ENCODE measurements around the gene SNAP29. TPM values are rescaled to one million over a fixed set of nuclear protein-coding genes. Genes with fewer than 3 reads are reported as not detected.

Gene SNAP29
- total RNA-seq, 1 experiment from 2014 or later: 17.9 TPM

DNA sequence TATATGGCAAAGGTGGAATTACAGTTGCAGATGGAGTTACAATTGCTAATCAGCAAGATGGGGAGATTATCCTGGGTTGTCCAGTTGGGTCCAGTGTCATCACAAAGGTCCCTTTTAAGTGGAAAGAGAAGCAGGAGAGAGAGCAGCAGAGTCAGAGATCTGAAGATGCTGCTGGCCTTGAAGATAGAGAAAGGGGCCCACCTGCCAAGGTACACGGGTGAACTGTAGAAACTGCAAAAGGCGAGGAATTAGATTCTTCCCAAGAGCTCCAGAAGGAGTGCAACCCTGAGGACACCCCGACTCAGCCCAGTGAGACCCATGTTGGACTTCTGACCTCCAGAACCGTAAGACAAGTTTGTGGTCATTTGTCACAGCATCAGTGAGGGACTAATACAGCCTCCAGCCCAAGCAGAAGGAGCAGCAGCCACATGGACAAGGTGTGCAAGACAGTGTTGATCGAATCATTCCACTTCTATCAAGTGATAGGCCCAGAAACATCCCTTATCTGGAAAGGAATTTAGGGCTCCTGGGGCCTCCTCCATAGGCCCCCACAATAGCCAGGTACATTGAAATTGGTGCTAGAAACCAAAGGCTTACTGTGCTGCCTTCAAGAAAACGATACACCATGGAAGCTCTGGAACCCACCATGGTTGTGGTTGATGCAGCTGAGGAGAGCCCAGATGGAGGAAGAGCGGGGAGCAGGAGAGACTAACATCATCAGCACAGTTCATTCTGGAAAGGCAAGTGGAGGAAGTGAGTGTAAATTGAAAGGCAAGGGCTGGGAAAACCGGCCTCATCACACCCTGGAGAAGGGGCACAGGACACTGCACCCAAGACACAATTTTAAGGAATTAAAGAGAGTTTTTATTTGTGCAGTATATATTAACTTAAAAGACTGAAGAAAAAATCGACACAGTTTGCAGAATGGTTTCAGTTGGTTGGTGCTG is 23.3 kb downstream of the SNAP29 start:
- 100% methylated on average over 1 of the region's 9 CpGs for WGBS (ENCODE audit: extremely low coverage, insufficient read length, low lambda C conversion rate)
- peaks cover 8% of the 10 kb centered on the region in 2 experiments for H3K4me1 Mint-ChIP-seq
- no peaks in the 10 kb centered on the region for H3K23me2 ChIP-seq (ENCODE audit: insufficient read length, low read depth, low read length, poor library complexity, severe bottlenecking)

More for the DNA sequence above, 23.3 kb downstream of the SNAP29 start:
- Histone ChIP-seq H2AK5ac (ENCODE audit: insufficient read length, low read length) (no peak overlapping the region), H2BK5ac (ENCODE audit: insufficient read length, low read length) (no peak overlapping the region), H4K5ac (ENCODE audit: insufficient read length, low read depth, low read length) (no peak overlapping the region), H3K4me1 (ENCODE audit: insufficient read depth, low read length) (no peaks in the 10 kb centered on the region), H2AFZ (ENCODE audit: low read length) (no peak overlapping the region), H4K8ac (replicated peaks; ENCODE audit: insufficient read length, low read depth, low read length) (no peak overlapping the region), H2BK12ac (ENCODE audit: insufficient read length, low read depth, low read length) (no peak overlapping the region), H3K18ac (ENCODE audit: insufficient read length, low read depth, low read length) (no peak overlapping the region), H2BK20ac (ENCODE audit: low read depth, low read length, poor library complexity, severe bottlenecking) (no peak overlapping the region), H3K23ac (ENCODE audit: insufficient read length, low read depth, low read length) (no peak overlapping the region), H3K56ac (ENCODE audit: insufficient read length, low read depth, low read length) (no peak overlapping the region), H3K4me2 (ENCODE audit: insufficient read depth, insufficient read length, low read length) (no peak overlapping the region), H3K9me3 (ENCODE audit: control insufficient read depth, low read depth, low read length) (no peaks in the 10 kb centered on the region), H2BK120ac (ENCODE audit: low read depth, low read length, poor library complexity, severe bottlenecking) (no peak overlapping the region), H2BK15ac (ENCODE audit: low read depth, low read length) (no peak overlapping the region), H3K9ac (ENCODE audit: extremely low read depth, insufficient read length, low read length) (no peak overlapping the region), H3K4ac (ENCODE audit: low read depth, low read length) (no peak overlapping the region), H3T11ph (ENCODE audit: low read length) (no peak overlapping the region), H3K79me1 (ENCODE audit: insufficient read depth, low read depth, low read length, poor library complexity, severe bottlenecking) (no peaks in the 10 kb centered on the region), H4K91ac (ENCODE audit: insufficient read length, low read depth, low read length) (no peak overlapping the region), H3K79me2 (ENCODE audit: insufficient read depth, low read length) (no peaks in the 10 kb centered on the region), H4K20me1 (ENCODE audit: control insufficient read depth, insufficient read depth, insufficient read length) (no peaks in the 10 kb centered on the region), H3K27me3 (ENCODE audit: insufficient read depth, low read length) (no peaks in the 10 kb centered on the region), H3K14ac (ENCODE audit: insufficient read depth, low read length) (no peak overlapping the region), H3K27ac (ENCODE audit: insufficient read length, low read depth, low read length) (no peak overlapping the region)
- TF ChIP-seq, protein P1, sequence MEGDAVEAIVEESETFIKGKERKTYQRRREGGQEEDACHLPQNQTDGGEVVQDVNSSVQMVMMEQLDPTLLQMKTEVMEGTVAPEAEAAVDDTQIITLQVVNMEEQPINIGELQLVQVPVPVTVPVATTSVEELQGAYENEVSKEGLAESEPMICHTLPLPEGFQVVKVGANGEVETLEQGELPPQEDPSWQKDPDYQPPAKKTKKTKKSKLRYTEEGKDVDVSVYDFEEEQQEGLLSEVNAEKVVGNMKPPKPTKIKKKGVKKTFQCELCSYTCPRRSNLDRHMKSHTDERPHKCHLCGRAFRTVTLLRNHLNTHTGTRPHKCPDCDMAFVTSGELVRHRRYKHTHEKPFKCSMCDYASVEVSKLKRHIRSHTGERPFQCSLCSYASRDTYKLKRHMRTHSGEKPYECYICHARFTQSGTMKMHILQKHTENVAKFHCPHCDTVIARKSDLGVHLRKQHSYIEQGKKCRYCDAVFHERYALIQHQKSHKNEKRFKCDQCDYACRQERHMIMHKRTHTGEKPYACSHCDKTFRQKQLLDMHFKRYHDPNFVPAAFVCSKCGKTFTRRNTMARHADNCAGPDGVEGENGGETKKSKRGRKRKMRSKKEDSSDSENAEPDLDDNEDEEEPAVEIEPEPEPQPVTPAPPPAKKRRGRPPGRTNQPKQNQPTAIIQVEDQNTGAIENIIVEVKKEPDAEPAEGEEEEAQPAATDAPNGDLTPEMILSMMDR (conservative IDR thresholded peaks at IDR 0.05): no peak
- Mint-ChIP-seq H3K27ac (no peak overlapping the region), H3K27me3 (ENCODE audit: low read depth) (no peaks in the 10 kb centered on the region), H3K36me3 (ENCODE audit: insufficient read depth in 1 of 3, low read depth in 3 of 3) (peaks cover under 1 to 39% (median 12%) of the 10 kb centered on the region in 3 experiments; a peak in 5 of 7 replicates), H3K9me3 (no peaks in the 10 kb centered on the region), H3K4me3 (no peak overlapping the region)
- no peak for DNase-seq

Data from H9 (cell line).